ENCODE results near the gene GNAS-AS1.

- TF ChIP-seq CTCF (conservative IDR thresholded peaks at IDR 0.05) (no peak), EZH2 (IDR thresholded peaks at IDR 0.05; ENCODE audit: low read depth) (no peak)
These were observed 25.9 kb downstream of the GNAS-AS1 start for GRCh38 chr20:58824843-58825242.
